K562 (cell line): ENCODE data around the gene PLCG2. TPM values are rescaled to one million over a fixed set of nuclear protein-coding genes. Genes with fewer than 3 reads are reported as not detected.

Experiments
- ATAC-seq: fragments of 200-7000 bp; cut with Tn5 transposase; 3 replicates; pipeline ENCODE4 v1.9.1; 2020; ENCODE audit warnings: moderate library complexity
- BruUV-seq: library from RNA; stranded (reverse); fragments of 400-500 nt; replicated peaks from 2 replicates; lab custom pipeline; 2021; lab: Mats Ljungman, UMichigan
- CTCF ChIA-PET: fragments of 300-600 bp; formaldehyde crosslinking; extraction: SDS; loops from one replicate; lab custom pipeline; 2021; ENCODE audit warnings: low intra/inter-chr PET ratio; lab: Yijun Ruan, JAX
- POLR2A ChIA-PET: fragments of 300-600, 350-650 bp; sonication (Branson Sonifier 250); formaldehyde crosslinking; extraction: SDS; loops from one replicate; lab custom pipeline; 2021; ENCODE audit warnings: antibody characterized with exemption, inconsistent platforms; lab: Yijun Ruan, JAX
- DNase-seq, 4 experiments: peaks; one replicate each; pipeline versions ENCODE4 v3.0.0 to v3.0.0-alpha.2; 2011 to 2018; ENCODE audit warnings: low spot score in 3 of 4, mixed read lengths in 3 of 4; ENCODE audit errors: extremely low read depth in 1 of 4
- FAIRE-seq: peaks from 2 replicates; lab custom pipeline; 2011; peaks lifted over from hg19 to GRCh38; lab: Jason Lieb, UNC
- H2AFZ ChIP-seq: 2 replicates; pipeline ENCODE4 v1.6.0; 2011; ENCODE audit warnings: low read depth, low read length, control low read depth, inconsistent platforms
- H3K27ac ChIP-seq: fragments of 200-600 bp; 3 replicates; pipeline ENCODE4 v1.8.0; 2011; ENCODE audit warnings: low read depth, mild to moderate bottlenecking, control low read depth, inconsistent platforms, low read length, moderate library complexity, mixed read lengths; ENCODE audit errors: extremely low read depth
- H3K27me3 ChIP-seq, 2 experiments: fragments of 300-600 bp in 1 of 2; 2 replicates in 1 of 2; 3 replicates in 1 of 2; pipeline versions ENCODE4 v1.6.0 to v1.8.0; 2011; ENCODE audit warnings: inconsistent platforms in 2 of 2, low read length in 2 of 2, mild to moderate bottlenecking in 1 of 2, mixed read lengths in 1 of 2, moderate library complexity in 1 of 2; ENCODE audit not compliant: control insufficient read depth in 2 of 2, insufficient read depth in 2 of 2
- H3K36me3 ChIP-seq: fragments of 300-600 bp; 3 replicates; pipeline ENCODE4 v1.8.0; 2011; ENCODE audit warnings: mild to moderate bottlenecking, low read length, inconsistent platforms; ENCODE audit not compliant: control insufficient read depth, insufficient read depth
- H3K4me1 ChIP-seq, 2 experiments: fragments of 200-600 bp in 1 of 2; replicated peaks in 1 of 2; 2 replicates in 1 of 2; 3 replicates in 1 of 2; pipeline versions ENCODE4 v1.5.1 to v1.8.0; 2011; ENCODE audit warnings: inconsistent platforms in 2 of 2, low read length in 2 of 2, mild to moderate bottlenecking in 1 of 2, mixed read lengths in 1 of 2, moderate library complexity in 1 of 2; ENCODE audit not compliant: control insufficient read depth in 2 of 2, insufficient read depth in 2 of 2
- H3K4me2 ChIP-seq: 2 replicates; pipeline ENCODE4 v1.6.1; 2011; ENCODE audit warnings: low read length, control low read depth, inconsistent platforms, mixed read lengths; ENCODE audit not compliant: insufficient read depth
- H3K4me3 ChIP-seq: fragments of 200-600 bp; sonication (generic), shearing (Covaris generic); 2 replicates; pipeline ENCODE4 v1.5.1; 2016; ENCODE audit warnings: control low read depth, inconsistent platforms
- H3K79me2 ChIP-seq: fragments of 200-600 bp; 3 replicates; pipeline ENCODE4 v1.8.0; 2011; ENCODE audit warnings: low read length, inconsistent platforms; ENCODE audit not compliant: control insufficient read depth, insufficient read depth
- H3K9ac ChIP-seq, 2 experiments: 2 replicates each; pipeline versions ENCODE4 v1.6.0 to v1.6.1; 2011; ENCODE audit warnings: low read depth in 2 of 2, low read length in 2 of 2, control low read depth in 1 of 2, inconsistent platforms in 1 of 2, mild to moderate bottlenecking in 1 of 2, mixed read lengths in 1 of 2; ENCODE audit not compliant: insufficient read depth in 1 of 2
- H3K9me1 ChIP-seq: one replicate; pipeline ENCODE4 v1.6.0; 2011; ENCODE audit warnings: inconsistent platforms, mild to moderate bottlenecking, low read length, moderate library complexity; ENCODE audit not compliant: control insufficient read depth, insufficient read depth
- H3K9me3 ChIP-seq: replicated peaks from 2 replicates; pipeline ENCODE4 v1.5.1; 2011; ENCODE audit warnings: low read depth, low read length, inconsistent platforms; ENCODE audit not compliant: control insufficient read depth, insufficient read depth
- H4K20me1 ChIP-seq: replicated peaks from 2 replicates; pipeline ENCODE4 v1.6.1; 2011; ENCODE audit warnings: low read length, inconsistent platforms, mixed read lengths; ENCODE audit not compliant: control insufficient read depth, insufficient read depth
- CXXC5 ChIP-seq: fragments of 250-450 bp; sonication (Bioruptor Pico); IDR thresholded peaks from 2 replicates; pipeline ENCODE4 v1.8.0; 2022; ENCODE audit warnings: inconsistent platforms, mild to moderate bottlenecking, moderate library complexity
- DACH1 ChIP-seq: fragments of 450-650 bp; IDR thresholded peaks from 2 replicates; pipeline ENCODE4 v1.6.1; 2018; ENCODE audit not compliant: partially characterized antibody
- FUS ChIP-seq: fragments of 200-400 bp; formaldehyde crosslinking; optimal IDR thresholded peaks from 2 replicates; pipeline ENCODE3; 2017; ENCODE audit warnings: low read depth, low read length
- MYNN ChIP-seq, 2 experiments: sonication (generic); formaldehyde crosslinking in 1 of 2; IDR thresholded peaks; 2 replicates each; pipeline versions ENCODE4 v1.5.0 to v1.6.1; 2016 to 2020; ENCODE audit warnings: antibody characterized with exemption in 1 of 2, missing genetic modification reagents in 1 of 2
- NONO ChIP-seq, 2 experiments: fragments of 200-400 bp in 1 of 2; fragments of 450-650 bp in 1 of 2; formaldehyde crosslinking in 1 of 2; IDR thresholded peaks; 2 replicates each; pipeline ENCODE4 v1.6.1; 2017; ENCODE audit warnings: low read depth in 2 of 2, mild to moderate bottlenecking in 2 of 2, moderate library complexity in 2 of 2, low read length in 1 of 2
- PHF8 ChIP-seq: fragments of 200-600 bp; sonication (generic); IDR thresholded peaks from 2 replicates; pipeline ENCODE4 v1.6.1; 2012; ENCODE audit warnings: mixed run types, mild to moderate bottlenecking, inconsistent platforms, low read length, moderate library complexity, borderline replicate concordance
- TAF1 ChIP-seq: IDR thresholded peaks from 2 replicates; pipeline ENCODE4 v1.6.1; 2011; ENCODE audit warnings: mild to moderate bottlenecking, low read length, moderate library complexity; ENCODE audit not compliant: insufficient read depth, control insufficient read depth, severe bottlenecking; ENCODE audit errors: extremely low read depth
- TAF7 ChIP-seq: fragments of 450-650 bp; IDR thresholded peaks from 2 replicates; pipeline ENCODE4 v1.6.1; 2016; ENCODE audit warnings: missing genetic modification characterization, missing compliant biosample characterization
- ZNF134 ChIP-seq: fragments of 250-450 bp; sonication (Bioruptor Pico); conservative IDR thresholded peaks from 2 replicates; pipeline ENCODE4 v1.4.0; 2020
- ZNF274 ChIP-seq: IDR thresholded peaks from 2 replicates; pipeline ENCODE4 v1.6.1; 2011; ENCODE audit warnings: low read depth, mild to moderate bottlenecking, low read length, moderate library complexity, borderline replicate concordance
- WGBS: fragments of 100-300 bp; shearing (Covaris generic); methylation state at CpG from one replicate; pipeline ENCODE4 v1.1.6; 2016; ENCODE audit warnings: low coverage, mixed read lengths; ENCODE audit not compliant: insufficient coverage; ENCODE audit errors: missing lambda C conversion rate; 5-methylcytosine and 5-hydroxymethylcytosine counted together
- in situ Hi-C: fragments of 300-500 bp; cut with MboI; formaldehyde crosslinking; loops from 4 replicates; pipeline ENCODE4 v1.15.0; 2018; ENCODE audit warnings: inconsistent platforms, mixed read lengths
- intact Hi-C: fragments of 100-400 bp; cut with micrococcal nuclease; formaldehyde crosslinking; loops from 2 replicates; pipeline ENCODE4 v1.14.2; 2022
- polyA plus RNA-seq, 8 experiments: library from polyadenylated mRNA; depleted of rRNA in 4 of 8; stranded (reverse) in 5 of 8; unstranded in 3 of 8; fragments of >200 nt; fragmentation: Nextera tagmentation in 2 of 8; fragmentation: Illumina TruSeq in 1 of 8; extraction: Ambion mirVana in 2 of 8; extraction: Trizol in 1 of 8; gene quantifications; 2 replicates each; pipeline versions ENCODE4 v1.2.1 to v1.2.3, GENCODE V29; 2011 to 2014; ENCODE audit warnings: inconsistent platforms in 1 of 8, missing spikeins in 1 of 8
- total RNA-seq, 7 experiments: library from RNA; depleted of rRNA in 6 of 7; stranded (reverse); fragments of >200 nt in 6 of 7; fragmentation: Illumina TruSeq in 2 of 7; extraction: Trizol in 2 of 7; gene quantifications; 2 replicates each; pipeline versions ENCODE4 v1.2.1 to v1.2.3, GENCODE V29; 2011 to 2021; ENCODE audit warnings: low replicate concordance in 1 of 7
- TF ChIP-seq, protein P1 (sequence below): fragments of 150-350 bp; IDR thresholded peaks from 2 replicates; pipeline ENCODE4 v1.6.1; 2014; ENCODE audit warnings: low read depth, mild to moderate bottlenecking, low read length, borderline replicate concordance
- TF ChIP-seq, protein P2 (sequence below): sonication (generic); formaldehyde crosslinking; IDR thresholded peaks from 2 replicates; pipeline ENCODE4 v1.8.0; 2022; ENCODE audit warnings: mild to moderate bottlenecking, missing genetic modification reagents, borderline replicate concordance
- TF ChIP-seq, protein P3 (sequence below): fragments of 450-650 bp; IDR thresholded peaks from 2 replicates; pipeline ENCODE4 v1.6.1; 2016; ENCODE audit warnings: missing biosample characterization, missing genetic modification characterization

The PLCG2 gene
- total and polyA plus RNA-seq, 9 of the 15 experiments (the other 6 are each of a cell fraction or from before 2014, with no cell fraction given): 0.94 to 7.1 (median 3.1) TPM

DNA sequence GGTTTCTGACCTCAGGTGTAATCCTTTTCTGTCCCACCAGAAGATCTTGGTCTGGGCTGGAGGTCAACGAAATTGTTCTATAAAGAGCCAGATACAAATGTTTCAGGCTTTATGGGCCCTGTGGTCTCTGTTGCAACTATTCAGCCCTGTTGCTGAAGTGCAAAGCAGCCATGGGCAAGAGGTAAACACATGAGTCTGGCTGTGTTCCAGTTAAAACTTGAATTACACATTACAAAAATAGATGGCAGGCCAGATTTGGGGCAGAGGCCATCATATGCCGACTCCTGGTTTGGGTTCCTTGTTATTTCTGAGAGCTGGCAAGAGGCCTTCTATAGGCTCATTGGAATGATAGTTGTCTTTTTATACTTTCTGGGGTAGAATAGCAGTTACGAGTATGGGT, 117.8 kb downstream of the PLCG2 start (continued):
- no peak for TF ChIP-seq FUS
- TF ChIP-seq MYNN (IDR thresholded peaks at IDR 0.05): no peak
- no peak for TF ChIP-seq MYNN (CRISPR knock-in tag; IDR thresholded peaks at IDR 0.05)
- TF ChIP-seq ZNF134 (CRISPR knock-in tag): no peak
- TF ChIP-seq, protein P1, sequence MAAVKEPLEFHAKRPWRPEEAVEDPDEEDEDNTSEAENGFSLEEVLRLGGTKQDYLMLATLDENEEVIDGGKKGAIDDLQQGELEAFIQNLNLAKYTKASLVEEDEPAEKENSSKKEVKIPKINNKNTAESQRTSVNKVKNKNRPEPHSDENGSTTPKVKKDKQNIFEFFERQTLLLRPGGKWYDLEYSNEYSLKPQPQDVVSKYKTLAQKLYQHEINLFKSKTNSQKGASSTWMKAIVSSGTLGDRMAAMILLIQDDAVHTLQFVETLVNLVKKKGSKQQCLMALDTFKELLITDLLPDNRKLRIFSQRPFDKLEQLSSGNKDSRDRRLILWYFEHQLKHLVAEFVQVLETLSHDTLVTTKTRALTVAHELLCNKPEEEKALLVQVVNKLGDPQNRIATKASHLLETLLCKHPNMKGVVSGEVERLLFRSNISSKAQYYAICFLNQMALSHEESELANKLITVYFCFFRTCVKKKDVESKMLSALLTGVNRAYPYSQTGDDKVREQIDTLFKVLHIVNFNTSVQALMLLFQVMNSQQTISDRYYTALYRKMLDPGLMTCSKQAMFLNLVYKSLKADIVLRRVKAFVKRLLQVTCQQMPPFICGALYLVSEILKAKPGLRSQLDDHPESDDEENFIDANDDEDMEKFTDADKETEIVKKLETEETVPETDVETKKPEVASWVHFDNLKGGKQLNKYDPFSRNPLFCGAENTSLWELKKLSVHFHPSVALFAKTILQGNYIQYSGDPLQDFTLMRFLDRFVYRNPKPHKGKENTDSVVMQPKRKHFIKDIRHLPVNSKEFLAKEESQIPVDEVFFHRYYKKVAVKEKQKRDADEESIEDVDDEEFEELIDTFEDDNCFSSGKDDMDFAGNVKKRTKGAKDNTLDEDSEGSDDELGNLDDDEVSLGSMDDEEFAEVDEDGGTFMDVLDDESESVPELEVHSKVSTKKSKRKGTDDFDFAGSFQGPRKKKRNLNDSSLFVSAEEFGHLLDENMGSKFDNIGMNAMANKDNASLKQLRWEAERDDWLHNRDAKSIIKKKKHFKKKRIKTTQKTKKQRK: no peak

GRCh38 chr16:81899601-81900000, 120.5 kb downstream of the PLCG2 start:
- Histone ChIP-seq H3K79me2 (no peaks in the 10 kb centered on the region), H3K9ac (no peak overlapping the region), H3K36me3 (no peaks in the 10 kb centered on the region), H3K9me1 (no peaks in the 10 kb centered on the region), H3K9me3 (no peaks in the 10 kb centered on the region), H3K27ac (no peak overlapping the region), H3K4me2 (no peak overlapping the region), H2AFZ (no peak overlapping the region), H3K4me3 (no peak overlapping the region), H3K4me1 (peaks cover 0 to 6% of the 10 kb centered on the region in 2 experiments; a peak in 1 of 5 replicates), H4K20me1 (no peaks in the 10 kb centered on the region), H3K27me3 (peaks cover 8 to 32% of the 10 kb centered on the region in 2 experiments; a peak in 4 of 5 replicates)
- FAIRE-seq (no peak), ATAC-seq (no peak), DNase-seq (no peak)
- in situ Hi-C loops (no loop called here), intact Hi-C loops (loop anchor here (5.0 kb wide), 1 partner anchor 98 kb away; no protein-coding TSS in a partner anchor)
- ChIA-PET POLR2A (no interaction called here), CTCF (no interaction called here)
- 3% methylated on average over 6 of the region's 6 CpGs for WGBS
- BruUV-seq: no TSS peak
- TF ChIP-seq DACH1 (no peak), TAF1 (no peak), NONO (IDR thresholded peaks at IDR 0.05; ENCODE audit: low read depth in 2 of 2, low read length in 1 of 2) (no peak), CXXC5 (CRISPR knock-in tag) (no peak), PHF8 (no peak), ZNF274 (no peak), TAF7 (tag) (no peak)
- TF ChIP-seq, protein P2, sequence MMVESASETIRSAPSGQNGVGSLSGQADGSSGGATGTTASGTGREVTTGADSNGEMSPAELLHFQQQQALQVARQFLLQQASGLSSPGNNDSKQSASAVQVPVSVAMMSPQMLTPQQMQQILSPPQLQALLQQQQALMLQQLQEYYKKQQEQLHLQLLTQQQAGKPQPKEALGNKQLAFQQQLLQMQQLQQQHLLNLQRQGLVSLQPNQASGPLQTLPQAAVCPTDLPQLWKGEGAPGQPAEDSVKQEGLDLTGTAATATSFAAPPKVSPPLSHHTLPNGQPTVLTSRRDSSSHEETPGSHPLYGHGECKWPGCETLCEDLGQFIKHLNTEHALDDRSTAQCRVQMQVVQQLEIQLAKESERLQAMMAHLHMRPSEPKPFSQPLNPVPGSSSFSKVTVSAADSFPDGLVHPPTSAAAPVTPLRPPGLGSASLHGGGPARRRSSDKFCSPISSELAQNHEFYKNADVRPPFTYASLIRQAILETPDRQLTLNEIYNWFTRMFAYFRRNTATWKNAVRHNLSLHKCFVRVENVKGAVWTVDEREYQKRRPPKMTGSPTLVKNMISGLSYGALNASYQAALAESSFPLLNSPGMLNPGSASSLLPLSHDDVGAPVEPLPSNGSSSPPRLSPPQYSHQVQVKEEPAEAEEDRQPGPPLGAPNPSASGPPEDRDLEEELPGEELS (CRISPR knock-in tag): no peak
- TF ChIP-seq, protein P3, sequence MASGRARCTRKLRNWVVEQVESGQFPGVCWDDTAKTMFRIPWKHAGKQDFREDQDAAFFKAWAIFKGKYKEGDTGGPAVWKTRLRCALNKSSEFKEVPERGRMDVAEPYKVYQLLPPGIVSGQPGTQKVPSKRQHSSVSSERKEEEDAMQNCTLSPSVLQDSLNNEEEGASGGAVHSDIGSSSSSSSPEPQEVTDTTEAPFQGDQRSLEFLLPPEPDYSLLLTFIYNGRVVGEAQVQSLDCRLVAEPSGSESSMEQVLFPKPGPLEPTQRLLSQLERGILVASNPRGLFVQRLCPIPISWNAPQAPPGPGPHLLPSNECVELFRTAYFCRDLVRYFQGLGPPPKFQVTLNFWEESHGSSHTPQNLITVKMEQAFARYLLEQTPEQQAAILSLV (tag): no peak
